Activated naive CD4-positive, alpha-beta T cell treated with anti-CD3 and anti-CD28 coated beads, Interleukin-2, amount 50 U/mL, for 16 hours (primary cell): Measurements from ENCODE around the gene LGI4.
"Not testable (repeated sequence)": the region's sequence is repeated elsewhere in the genome, so short reads cannot be mapped to it uniquely, and the experiment has no call there.

Experiments used
- DNase-seq: peaks from one replicate; pipeline ENCODE4 v3.0.0-alpha.2; 2020

LGI4 gene

DNA sequence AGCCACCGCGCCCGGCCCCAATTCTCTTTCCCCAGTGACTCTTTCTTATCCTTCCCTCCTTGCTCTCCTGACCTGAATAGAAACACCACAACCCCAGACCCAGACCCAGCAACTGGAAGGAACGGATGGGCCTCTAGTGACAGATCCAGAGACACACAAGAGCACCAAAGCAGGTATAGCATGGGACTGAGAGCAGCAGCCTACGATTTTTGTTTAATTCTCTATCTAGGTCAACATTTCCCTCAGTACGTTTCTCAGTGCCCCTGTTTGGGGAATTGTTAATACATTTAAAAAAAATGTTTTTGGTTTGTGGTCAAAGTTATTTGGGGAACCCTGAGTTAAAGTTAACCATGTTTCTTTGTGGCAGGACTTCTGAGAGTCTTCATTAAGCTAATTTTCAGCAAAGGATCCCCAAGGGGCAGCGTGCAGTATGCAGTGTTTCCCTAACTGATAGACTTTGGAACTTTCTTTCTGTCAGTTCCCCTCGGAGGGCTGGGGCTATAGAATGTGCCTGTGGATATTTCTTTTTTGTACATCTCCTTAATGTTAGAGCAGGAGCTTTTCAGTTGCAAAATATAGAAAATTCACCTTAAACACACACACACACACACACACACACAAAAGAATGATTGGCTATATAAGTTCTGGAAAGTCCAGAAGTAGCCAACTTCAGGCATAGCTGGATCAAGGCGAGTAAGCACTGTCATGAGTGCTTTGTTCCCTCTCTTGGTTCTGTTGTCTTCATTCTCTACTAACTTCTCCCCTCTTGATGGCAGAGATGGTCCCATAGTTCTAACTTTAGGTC, 26.0 kb upstream of the LGI4 start:
- no peak for DNase-seq

- DNase-seq, result no peak
These were observed 24.7 kb upstream of the LGI4 start for GRCh38 chr19:35159606-35160005.

DNA sequence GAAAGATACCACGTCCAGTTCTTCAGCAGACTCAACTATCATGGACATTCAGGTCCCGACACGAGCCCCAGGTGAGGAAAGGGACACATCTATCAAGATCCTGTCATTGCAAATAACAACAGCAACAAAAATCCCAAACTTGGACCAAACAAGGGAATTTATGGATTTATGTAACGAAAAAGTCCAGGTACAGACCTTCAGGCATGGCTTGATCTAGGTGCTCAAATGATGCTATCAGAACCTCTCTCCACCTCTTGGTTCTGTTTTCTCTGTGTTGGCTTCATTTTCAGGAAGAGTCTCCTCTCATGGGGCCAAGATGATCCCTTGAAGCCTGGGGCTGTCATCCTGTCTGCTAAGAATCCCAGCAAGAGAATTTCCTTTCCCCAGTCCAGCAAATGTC, 22.6 kb upstream of the LGI4 start:
- no peak for DNase-seq

DNA sequence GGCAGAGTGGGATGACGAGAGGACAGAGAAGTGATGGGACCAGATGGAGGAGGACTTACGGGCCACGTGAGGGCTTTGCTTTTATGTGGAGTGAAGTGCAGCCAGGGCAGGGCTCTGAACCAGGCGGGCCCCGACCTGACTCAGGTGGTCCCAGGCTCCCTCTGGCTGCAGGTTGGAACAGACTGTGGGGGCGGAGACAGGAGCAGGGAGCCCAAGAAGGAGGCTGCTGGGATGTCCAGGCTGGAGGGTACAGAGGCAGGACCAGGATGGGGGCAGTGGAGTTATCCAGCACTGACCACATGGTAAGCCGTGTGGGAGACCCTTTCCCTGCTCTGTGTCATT, 21.8 kb upstream of the LGI4 start:
- no peak for DNase-seq

DNA sequence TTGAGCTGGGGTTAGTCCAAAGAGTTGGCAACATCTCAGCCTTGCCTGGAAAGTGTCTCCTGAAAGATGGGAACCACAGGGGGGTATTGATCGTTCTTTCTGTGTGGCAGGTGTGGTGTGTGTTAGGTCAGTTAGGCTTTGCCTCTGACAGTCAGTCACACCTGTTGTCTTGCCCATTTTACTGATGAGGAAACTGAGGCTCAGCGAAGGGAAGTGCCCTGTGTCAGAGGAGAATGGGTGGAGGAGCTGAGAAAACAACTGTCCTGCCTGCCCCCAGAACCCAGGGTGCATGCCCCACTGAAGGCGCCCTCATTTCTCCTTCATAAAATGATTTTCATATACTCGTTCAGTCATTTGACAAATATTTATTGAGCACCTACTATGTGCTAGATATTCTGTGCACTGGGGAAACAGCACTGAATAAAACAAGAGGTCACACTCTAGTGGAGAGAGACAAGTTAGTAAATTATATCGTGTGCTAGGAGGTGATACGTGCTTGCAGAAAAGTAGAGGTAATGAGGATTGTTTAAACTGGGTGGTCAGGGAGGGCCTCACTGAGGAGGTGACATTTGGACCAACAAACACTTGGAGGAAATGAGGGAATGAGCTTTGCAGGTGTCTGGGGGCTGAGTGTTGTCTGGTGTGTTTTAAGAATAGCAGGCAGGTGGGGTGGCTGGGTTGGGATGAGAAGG, 21.3 kb upstream of the LGI4 start:
- no peak for DNase-seq

DNA sequence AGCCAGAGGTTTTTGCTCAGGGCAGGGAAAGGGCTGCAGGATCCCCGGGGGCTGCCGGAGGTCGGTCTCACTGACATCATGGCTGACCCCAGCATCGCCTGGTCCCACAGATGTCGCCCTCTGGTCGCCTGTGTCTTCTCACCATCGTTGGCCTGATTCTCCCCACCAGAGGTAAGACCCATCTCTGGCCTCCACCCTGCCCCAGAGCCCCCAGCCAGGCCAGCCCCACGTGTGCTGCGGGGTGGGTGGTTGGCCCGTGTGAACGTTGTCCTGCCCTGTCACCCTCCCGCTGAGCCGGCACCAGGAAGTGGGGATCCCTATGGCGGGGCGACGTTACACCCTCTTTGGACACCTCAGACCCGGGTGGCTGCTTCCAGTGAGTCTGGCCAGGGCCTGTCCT, 20.6 kb upstream of the LGI4 start:
- peak; percentile 46 for DNase-seq

DNA sequence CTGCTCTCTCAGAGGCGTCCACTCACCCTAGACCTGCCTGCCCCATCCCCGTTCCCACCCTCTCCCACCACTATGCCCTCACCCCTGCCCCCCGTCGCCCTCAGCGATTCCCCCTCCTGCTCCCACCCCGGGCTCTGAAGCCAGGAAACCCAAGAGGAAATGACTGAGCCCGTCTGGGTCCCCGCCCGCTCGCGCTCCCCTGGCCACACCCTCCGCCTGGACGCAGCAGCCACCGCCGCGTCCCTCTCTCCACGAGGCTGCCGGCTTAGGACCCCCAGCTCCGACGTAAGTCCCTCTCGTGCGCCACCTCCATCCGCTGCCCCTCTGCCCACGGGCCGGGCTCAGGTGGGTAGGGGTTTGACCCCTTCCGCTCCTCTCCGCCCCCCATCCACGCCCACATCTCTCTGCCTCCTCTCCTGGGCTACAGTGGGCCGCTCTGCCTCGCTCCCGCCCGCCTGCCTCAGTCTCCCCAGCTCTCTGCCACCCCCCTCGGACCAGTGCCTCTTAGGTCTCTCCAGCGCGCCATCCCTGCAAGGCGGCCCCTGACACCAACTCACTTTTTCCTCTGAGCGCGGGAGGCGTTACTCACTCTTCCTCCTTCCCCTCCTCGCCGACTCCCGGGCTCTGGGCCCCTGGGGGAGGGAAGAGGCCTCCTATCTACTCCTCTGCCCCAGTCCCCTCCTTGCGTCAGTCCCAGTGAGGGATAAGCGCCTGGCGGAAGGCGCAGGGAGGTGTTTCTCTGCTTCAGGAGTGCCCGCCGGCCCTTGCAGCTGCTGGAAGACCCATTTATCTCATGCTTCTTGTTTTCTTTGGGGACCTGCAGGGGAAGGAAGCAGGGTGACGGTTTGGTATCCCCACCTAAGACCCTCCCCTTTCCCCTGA, 19.9 kb upstream of the LGI4 start, which contains the start of gene FXYD5:
FXYD5 (plus strand) TSS at position 211 of the 882 bp plus-strand sequence. CDS start 816 bp downstream, outside the sequence.
- peak; percentile 84 for DNase-seq

- peak; percentile 82 for DNase-seq
These were observed 19.1 kb upstream of the LGI4 start for GRCh38 chr19:35153701-35154524.

DNA sequence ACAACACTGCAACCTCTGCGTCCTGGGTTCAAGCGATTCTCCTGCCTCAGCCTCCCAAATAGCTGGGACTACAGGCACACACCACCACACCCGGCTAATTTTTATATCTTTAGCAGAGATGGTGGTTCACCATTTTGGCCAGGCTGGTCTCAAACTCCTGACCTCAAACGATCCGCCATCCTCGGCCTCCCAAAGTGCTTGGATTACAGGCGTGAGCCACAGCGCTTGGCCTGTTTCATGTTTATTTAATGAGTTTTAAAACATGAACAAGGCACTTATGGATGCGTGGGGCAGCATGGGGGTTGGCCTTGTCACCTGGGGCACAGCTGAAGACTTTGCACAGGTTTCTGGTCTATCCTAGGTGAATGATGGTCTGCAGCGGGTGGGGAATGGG, 18.3 kb upstream of the LGI4 start:
- DNase-seq, result not testable (repeated sequence)

DNA sequence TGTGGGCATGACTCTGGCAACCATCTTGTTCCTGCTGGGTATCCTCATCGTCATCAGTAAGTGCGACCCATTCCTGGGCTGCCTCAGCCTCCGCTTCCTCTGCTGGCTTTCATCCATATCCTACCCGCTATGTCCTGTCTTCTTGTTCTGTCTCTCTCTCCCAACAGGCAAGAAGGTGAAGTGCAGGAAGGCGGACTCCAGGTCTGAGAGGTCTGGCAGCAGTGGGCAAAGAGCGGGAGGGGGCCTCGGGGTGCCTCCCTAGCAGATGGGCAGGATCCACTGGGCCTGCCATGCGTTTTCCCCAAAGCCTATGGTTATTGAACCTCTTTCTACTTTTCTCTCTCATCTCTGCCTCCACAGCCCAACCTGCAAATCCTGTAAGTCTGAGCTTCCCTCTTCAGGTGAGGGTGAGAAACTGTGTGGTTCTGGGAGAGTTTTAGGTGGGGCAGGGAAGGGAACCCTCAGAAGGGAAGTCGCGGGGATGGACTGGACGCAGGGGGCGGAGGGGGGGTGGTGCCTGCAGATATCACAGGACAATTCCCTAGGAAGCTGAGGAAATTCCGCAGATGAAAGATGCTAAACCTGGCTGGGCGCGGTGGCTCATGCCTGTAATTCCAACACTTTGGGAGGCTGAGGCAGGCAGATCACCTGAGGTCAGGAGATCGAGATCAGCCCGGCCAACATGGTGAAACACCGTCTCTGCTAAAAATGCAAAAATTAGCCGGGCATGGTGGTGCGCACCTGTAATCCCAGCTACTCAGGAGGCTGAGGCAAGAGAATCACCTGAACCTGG, 16.6 kb upstream of the LGI4 start:
- DNase-seq, result no peak

DNA sequence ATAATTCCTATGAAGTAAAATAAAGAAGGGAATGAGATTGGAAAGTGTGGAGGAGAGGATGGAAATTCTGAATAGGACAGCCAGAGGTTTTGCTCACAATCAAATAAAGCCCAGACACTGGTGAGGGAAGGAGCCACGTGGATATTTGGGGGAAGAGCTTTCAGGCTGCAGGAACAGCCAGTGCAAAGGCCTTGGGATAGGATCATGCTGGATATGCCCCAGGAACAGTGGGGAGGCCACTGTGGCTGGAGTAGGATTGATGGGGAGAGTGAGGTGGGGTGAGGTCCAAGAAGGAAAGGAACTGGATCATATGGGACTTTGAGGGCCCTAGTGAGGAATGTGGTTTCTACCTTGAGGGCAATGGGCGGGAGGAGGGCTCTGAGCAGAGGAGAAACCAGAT, 15.6 kb upstream of the LGI4 start:
- DNase-seq, result no peak

DNA sequence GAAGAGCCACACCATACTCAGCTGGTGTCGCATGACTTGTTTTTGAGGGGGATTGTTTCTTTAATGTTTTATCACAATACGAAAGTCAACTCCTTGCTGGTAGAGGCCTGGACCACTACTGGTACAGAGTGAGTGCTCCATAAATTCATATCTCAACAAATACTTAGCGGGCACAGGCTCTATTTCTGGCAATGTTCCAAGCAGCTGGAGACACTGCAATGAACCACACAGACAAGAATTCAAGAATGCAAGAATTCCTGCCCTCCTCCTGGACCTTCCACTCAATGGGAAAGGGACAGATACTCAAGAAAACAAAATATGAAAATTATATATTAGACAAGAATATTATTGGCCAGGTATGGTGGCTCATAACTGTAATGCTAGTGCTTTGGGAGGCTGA, 14.6 kb upstream of the LGI4 start:
- no peak for DNase-seq

- DNase-seq, result no peak
These were observed 12.0 kb upstream of the LGI4 start for GRCh38 chr19:35146746-35147459.

- DNase-seq, result no peak
These were observed 10.0 kb upstream of the LGI4 start for GRCh38 chr19:35144600-35145436.

DNA sequence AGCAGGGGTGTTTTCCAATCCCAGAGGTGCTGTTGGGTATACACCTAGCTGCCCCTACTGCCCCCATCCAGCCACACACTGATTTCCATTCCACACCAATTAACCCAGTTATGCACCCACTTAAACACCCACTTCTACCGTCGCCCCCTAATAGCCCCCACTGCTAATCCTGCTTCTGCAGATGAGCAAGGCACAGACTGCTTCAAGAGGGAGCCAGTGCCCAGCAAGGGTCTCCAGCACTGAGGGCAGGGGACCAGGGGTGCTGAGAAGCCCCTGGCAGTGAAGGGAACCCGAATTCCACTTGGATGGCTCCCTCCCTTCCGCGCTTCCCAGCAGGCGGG, 9.4 kb upstream of the LGI4 start:
- DNase-seq, result no peak

DNA sequence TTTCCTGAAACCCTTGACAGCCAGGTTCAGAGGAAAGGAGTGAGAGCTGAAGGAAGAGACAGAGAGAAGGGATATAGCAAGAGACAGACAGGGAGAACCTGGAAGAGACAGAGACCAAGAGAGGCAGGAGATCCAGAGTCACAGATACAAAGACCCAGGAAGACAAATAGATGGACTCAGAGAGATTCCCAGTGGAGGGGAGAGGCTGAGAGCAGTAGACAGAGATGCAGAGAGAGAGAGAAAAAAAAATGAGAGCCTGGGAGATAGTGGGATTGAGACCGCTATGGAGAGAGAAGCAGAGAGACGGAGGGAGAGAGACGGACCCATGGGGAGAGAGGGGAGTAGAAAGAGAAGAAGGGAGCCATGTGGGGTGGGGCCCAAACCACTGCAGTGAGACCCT, 9.0 kb upstream of the LGI4 start:
- no peak for DNase-seq

DNA sequence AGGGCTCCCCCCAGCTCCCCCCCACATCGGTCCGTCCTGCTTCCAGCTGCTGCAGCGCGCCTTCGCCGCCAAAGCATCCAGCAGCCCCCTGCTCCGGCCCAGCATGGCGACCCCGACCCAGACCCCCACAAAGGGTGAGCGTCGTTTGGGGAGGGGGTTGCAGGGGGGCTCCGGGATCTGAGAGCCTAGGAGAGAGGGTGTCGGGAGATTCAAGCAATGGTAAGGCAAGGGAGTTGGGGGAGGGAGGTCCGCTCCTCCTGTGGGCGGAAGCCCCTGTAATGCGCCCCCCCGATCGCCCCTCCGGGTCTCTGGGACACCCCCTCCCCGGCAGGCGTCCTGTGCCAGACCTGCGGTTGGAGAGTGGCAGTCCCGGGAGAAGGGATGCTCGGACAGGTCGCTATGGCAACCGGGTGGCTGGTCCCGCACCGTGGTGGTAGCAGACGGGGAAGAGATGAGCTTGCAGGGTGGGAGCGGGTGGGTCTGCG, 8.4 kb upstream of the LGI4 start, which contains the start of gene FXYD7:
FXYD7 (plus strand) TSS at position 25 of the 485 bp plus-strand sequence; CDS start at position 104, 79 bp downstream.
- no peak for DNase-seq

GRCh38 chr19:35142606-35143230, 7.9 kb upstream of the LGI4 start:
- DNase-seq, result peak; percentile 67

DNA sequence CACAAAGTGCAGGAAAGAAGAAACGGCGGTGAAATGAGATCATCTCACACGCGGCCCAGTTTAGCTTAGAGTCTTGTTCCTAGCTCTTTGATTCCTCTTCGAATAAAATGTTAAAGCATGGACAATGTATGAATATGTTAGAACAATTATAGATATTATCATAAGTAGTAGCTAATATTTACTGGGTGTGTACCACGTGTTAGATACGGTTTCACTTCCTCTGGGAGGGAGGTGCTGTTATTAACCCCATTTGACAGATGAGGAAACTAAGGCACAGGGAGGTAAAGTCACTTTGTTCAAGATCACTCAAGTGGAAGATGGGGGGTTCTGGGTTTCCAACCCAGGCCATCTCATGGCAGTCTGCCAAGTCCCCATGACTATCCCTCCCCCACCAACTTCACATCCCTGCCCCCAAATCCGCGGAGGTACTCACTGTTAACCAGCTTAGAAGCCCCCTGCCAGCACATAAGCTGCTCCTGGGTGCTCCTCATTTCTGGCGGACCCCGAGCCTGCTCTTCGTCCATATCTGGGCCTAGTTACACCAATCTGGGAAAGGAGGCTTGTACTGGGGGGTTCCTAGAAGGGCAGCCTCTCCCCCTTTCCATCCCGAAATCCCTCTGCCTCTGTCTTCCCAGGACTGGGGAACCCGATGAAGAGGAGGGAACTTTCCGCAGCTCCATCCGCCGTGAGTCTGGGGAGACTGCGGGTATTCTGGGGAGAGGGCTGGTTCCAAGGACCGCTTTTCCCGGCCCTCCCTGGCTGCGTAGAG, 7.2 kb upstream of the LGI4 start:
- DNase-seq, result no peak
